Osteoblast (primary cell): ENCODE results near the gene RAN. TPM values are rescaled to one million over a fixed set of nuclear protein-coding genes. Genes with fewer than 3 reads are reported as not detected.

Experiments used
- DNase-seq: peaks from one replicate; pipeline ENCODE4 v3.0.0; 2011; ENCODE audit warnings: low spot score, mixed read lengths; ENCODE audit not compliant: insufficient read length; ENCODE audit errors: missing footprints
- H2AFZ ChIP-seq: 2 replicates; pipeline ENCODE4 v1.6.0; 2011; ENCODE audit warnings: mild to moderate bottlenecking, low read length
- H3K27ac ChIP-seq: 2 replicates; pipeline ENCODE4 v1.5.1; 2011; ENCODE audit warnings: mild to moderate bottlenecking, low read depth, low read length, moderate library complexity
- H3K27me3 ChIP-seq: 2 replicates; pipeline ENCODE4 v1.6.0; 2012; ENCODE audit warnings: mild to moderate bottlenecking, control low read depth, inconsistent platforms, low read length, moderate library complexity; ENCODE audit not compliant: insufficient read depth
- H3K36me3 ChIP-seq: 2 replicates; pipeline ENCODE4 v1.5.1; 2011; ENCODE audit warnings: mild to moderate bottlenecking, low read length, control low read depth, moderate library complexity; ENCODE audit not compliant: insufficient read depth
- H3K4me1 ChIP-seq: 2 replicates; pipeline ENCODE4 v1.5.1; 2011; ENCODE audit warnings: mild to moderate bottlenecking, low read length, control low read depth, moderate library complexity; ENCODE audit not compliant: insufficient read depth
- H3K4me2 ChIP-seq: 2 replicates; pipeline ENCODE4 v1.6.0; 2011; ENCODE audit warnings: mild to moderate bottlenecking, low read length; ENCODE audit not compliant: insufficient read depth
- H3K4me3 ChIP-seq: fragments of 200-600 bp; sonication (generic); 3 replicates; pipeline ENCODE4 v1.5.1; 2012; ENCODE audit warnings: mild to moderate bottlenecking, low read length, inconsistent platforms; ENCODE audit not compliant: insufficient read depth
- H3K79me2 ChIP-seq: 2 replicates; pipeline ENCODE4 v1.6.0; 2012; ENCODE audit warnings: mild to moderate bottlenecking, low read length, control low read depth, inconsistent platforms; ENCODE audit not compliant: insufficient read depth
- H3K9me3 ChIP-seq: 2 replicates; pipeline ENCODE4 v1.5.1; 2011; ENCODE audit warnings: low read depth, low read length, control low read depth
- H4K20me1 ChIP-seq: 2 replicates; pipeline ENCODE4 v1.6.0; 2012; ENCODE audit warnings: mild to moderate bottlenecking, low read length, control low read depth; ENCODE audit not compliant: insufficient read depth
- CTCF ChIP-seq: IDR thresholded peaks from 2 replicates; pipeline ENCODE4 v1.5.1; 2011; ENCODE audit warnings: mild to moderate bottlenecking, low read depth, low read length, moderate library complexity; ENCODE audit errors: extremely low read depth
- total RNA-seq: library from RNA; depleted of rRNA; stranded (reverse); fragments of >200 nt; gene quantifications from 2 replicates; pipeline ENCODE4 v1.2.3, GENCODE V29; 2012

RAN gene
- total RNA-seq, 1 donor, result 436 TPM

- TF ChIP-seq CTCF, result no peak
- Histone ChIP-seq H2AFZ (no peak overlapping the region), H3K4me2 (no peak overlapping the region)
These were observed 3.5 kb upstream of the RAN start for GRCh38 chr12:130868412-130868811.

GRCh38 chr12:130870442-130871285 lies 1.2 kb upstream of the RAN start:
- Histone ChIP-seq H4K20me1 (peaks cover 28% of the 10 kb centered on the region), H3K79me2 (peaks cover 27% of the 10 kb centered on the region), H3K4me3 (peak overlapping the region; percentile 78), H2AFZ (peak overlapping the region; percentile 91), H3K27ac (peak overlapping the region; percentile 93), H3K4me1 (peaks cover 19% of the 10 kb centered on the region), H3K27me3 (no peaks in the 10 kb centered on the region), H3K36me3 (peaks cover 30% of the 10 kb centered on the region), H3K9me3 (no peaks in the 10 kb centered on the region), H3K4me2 (peak overlapping the region; percentile 89)
- peak; percentile 98 for DNase-seq
- TF ChIP-seq CTCF, result peak; percentile 62

More at GRCh38 chr12:130868412-130868811, 3.5 kb upstream of the RAN start:
- no peaks in the 10 kb centered on the region for H3K27me3 ChIP-seq
- H3K27ac ChIP-seq, result no peak overlapping the region
- peaks cover 16% of the 10 kb centered on the region for H3K4me1 ChIP-seq
- peaks cover 14% of the 10 kb centered on the region for H3K79me2 ChIP-seq
- H3K9me3 ChIP-seq, result no peaks in the 10 kb centered on the region
- peaks cover 8% of the 10 kb centered on the region for H4K20me1 ChIP-seq
- H3K36me3 ChIP-seq, result peaks cover 8% of the 10 kb centered on the region
- DNase-seq, result no peak
- no peak overlapping the region for H3K4me3 ChIP-seq

- Histone ChIP-seq H4K20me1 (peaks cover 36% of the 10 kb centered on the region), H3K4me1 (peaks cover 19% of the 10 kb centered on the region), H3K36me3 (peaks cover 47% of the 10 kb centered on the region), H3K27me3 (no peaks in the 10 kb centered on the region), H3K4me2 (peak overlapping the region; percentile 83), H3K9me3 (no peaks in the 10 kb centered on the region), H3K4me3 (peak overlapping the region; percentile 82), H2AFZ (peak overlapping the region; percentile 28), H3K27ac (peak overlapping the region; percentile 83), H3K79me2 (peaks cover 27% of the 10 kb centered on the region)
- peak; percentile 93 for DNase-seq
- no peak for TF ChIP-seq CTCF
These were observed 572 bp downstream of the RAN start for GRCh38 chr12:130872179-130873096.
